Measurements from ENCODE around the gene VTI1B. TPM values are rescaled to one million over a fixed set of nuclear protein-coding genes. Genes with fewer than 3 reads are reported as not detected.
"Not testable (repeated sequence)": the region's sequence is repeated elsewhere in the genome, so short reads cannot be mapped to it uniquely, and the experiment has no call there.

VTI1B gene, protein sequence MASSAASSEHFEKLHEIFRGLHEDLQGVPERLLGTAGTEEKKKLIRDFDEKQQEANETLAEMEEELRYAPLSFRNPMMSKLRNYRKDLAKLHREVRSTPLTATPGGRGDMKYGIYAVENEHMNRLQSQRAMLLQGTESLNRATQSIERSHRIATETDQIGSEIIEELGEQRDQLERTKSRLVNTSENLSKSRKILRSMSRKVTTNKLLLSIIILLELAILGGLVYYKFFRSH
- 114 TPM for total RNA-seq
- long read RNA-seq, full-length matches to known transcripts = 42 of 45 reads
- long read RNA-seq, partial matches to known transcripts = 2 of 45 reads
- long read RNA-seq, other reads (novel, unspliced or antisense) = 1 of 45 reads

DNA sequence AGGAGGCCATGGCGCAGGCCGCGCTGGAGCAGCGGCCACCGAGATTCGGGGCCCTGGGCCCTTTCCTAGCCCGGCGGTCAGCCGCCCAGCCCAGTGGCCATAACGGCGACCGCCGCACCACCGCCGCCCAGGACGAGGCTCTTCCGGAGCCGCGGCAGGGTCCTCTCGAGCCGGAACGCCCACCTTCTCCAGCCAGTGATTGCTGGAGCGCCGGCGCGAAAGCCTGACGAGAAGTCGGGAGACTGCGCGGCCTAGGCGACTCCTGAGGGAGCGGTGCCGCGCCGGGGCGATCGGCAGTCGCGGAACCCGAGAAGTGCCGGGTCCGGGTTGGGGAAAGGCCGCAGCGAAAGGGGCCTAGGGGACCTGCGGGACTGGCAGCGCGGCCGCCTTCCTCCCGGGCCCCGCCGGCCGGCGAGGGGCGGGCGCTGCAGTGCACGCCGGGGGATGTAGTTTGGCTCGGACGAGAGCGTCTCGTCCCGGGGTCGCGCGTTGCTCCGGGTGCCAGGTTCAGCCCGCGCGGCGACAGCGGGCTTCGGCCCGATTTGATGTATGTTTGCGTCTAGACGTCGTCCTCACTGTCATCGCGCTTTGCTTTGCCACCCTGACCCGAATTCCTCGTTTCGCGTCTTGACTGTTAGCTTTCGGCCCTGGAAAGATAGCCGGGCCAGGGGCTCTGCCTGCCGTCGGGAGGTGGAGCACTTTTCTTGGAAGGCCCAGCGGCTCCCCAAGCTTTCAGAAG lies at the start of gene VTI1B:
Gene VTI1B, minus strand, starts transcription at position 153 of the 739 bp plus-strand sequence. Its CDS starts 143 bp downstream, at position 10.
- intact Hi-C loops (cut with DNase I) = loop anchor here (2.0 to 5.0 kb wide), 3 partner anchors 20 to 72 kb away; partner anchors contain the start of genes PIGH and RDH11
- ATAC-seq = peak; percentile 98
- DNase-seq (ENCODE audit: missing footprints) = peak; percentile 90

DNA sequence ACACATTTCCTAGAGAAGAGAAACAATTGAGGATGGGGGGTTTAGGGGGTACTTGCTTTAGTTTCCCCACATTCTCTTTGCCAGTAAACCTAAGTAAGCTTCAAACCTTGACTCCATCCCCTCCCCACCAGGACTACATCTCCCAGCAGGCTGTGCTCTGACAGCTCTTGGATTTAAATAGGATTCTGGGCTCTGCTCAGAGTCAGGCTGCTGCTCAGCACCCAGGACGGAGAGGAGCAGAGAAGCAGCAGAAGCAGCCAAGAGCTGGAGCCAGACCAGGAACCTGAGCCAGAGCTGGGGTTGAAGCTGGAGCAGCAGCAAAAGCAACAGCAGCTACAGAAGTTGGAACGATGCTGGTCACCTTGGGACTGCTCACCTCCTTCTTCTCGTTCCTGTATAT lies 47.9 kb upstream of the VTI1B start:
- DNase-seq (ENCODE audit: missing footprints) (peak; percentile 84), ATAC-seq (peak; percentile 96)
- intact Hi-C loops (cut with DNase I) = no loop called here

DNA sequence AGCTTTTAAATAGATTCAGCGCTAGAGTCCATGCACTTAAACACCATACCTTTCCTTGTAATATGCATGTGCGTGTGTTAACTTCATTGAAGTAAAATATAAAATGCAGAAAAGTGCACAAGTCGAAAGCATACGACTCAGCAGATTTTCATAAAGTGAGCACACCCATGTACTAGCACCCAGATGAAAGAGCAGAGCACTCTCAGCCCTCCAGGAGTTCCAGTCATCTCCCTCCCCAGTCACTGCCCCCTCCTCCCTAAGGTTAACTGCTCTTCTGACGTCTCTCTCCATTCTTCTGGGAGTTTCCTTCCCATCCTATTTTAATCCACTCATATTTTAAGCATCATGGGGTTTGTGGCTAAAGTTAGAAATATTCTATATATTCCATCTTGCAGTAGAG lies 47.4 kb upstream of the VTI1B start:
- DNase-seq (ENCODE audit: missing footprints) (no peak), ATAC-seq (no peak)
- intact Hi-C loops (cut with DNase I) = no loop called here

- ATAC-seq (no peak), DNase-seq (ENCODE audit: missing footprints) (no peak)
- intact Hi-C loops (cut with DNase I) = no loop called here
These were observed 45.4 kb upstream of the VTI1B start for GRCh38 chr14:67719866-67720265.

DNA sequence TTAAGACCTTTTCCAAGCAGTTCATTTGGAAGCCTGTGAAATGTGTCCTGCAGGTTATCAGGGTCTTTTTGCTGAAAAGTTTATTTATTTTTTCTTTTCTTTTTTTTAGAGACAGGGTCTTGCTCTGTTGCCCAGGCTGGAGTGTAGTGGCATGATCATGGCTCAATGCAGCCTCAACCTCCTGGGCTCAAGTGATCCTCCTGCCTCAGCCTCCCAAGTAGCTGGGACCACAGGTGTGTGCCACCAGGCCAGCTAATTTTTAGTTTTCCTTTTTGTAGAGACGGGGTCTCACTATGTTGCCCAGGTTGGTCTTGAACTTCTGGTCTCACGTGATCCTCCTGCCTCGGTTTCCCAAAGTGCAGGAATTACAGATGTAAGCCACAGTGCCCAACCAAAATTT lies 45.0 kb upstream of the VTI1B start:
- DNase-seq (ENCODE audit: missing footprints); intact Hi-C loops (cut with DNase I); ATAC-seq: not testable (repeated sequence)

DNA sequence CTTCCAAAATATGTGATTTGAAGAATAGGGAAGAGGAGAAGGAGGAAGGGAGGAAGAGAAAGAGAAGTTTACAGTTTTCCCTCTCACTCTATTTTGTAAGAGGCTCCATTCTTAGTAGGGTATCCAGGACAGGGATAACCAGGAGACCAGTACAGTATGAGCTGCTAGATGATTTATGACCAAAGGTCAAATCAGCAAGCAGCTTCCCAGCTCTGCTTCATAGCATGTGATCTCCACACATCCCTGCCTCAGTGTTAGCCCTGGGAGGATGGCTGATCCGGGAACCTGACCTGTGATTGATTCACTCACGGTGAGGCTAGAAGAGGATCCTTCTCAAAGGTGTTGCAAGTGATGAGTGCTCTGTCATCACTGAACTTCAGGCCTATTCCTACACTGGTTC lies 43.8 kb upstream of the VTI1B start:
- no peak for DNase-seq (ENCODE audit: missing footprints)

GRCh38 chr14:67717048-67717447 lies 42.6 kb upstream of the VTI1B start:
- DNase-seq (ENCODE audit: missing footprints) (no peak), ATAC-seq (no peak)
- intact Hi-C loops (cut with DNase I) = no loop called here

More for the DNA sequence above, 43.8 kb upstream of the VTI1B start:
- intact Hi-C loops (cut with DNase I) = no loop called here
- ATAC-seq = no peak

- DNase-seq (ENCODE audit: missing footprints) = no peak
- intact Hi-C loops (cut with DNase I) = no loop called here
- no peak for ATAC-seq
These were observed 35.8 kb upstream of the VTI1B start for GRCh38 chr14:67710209-67710608.

DNA sequence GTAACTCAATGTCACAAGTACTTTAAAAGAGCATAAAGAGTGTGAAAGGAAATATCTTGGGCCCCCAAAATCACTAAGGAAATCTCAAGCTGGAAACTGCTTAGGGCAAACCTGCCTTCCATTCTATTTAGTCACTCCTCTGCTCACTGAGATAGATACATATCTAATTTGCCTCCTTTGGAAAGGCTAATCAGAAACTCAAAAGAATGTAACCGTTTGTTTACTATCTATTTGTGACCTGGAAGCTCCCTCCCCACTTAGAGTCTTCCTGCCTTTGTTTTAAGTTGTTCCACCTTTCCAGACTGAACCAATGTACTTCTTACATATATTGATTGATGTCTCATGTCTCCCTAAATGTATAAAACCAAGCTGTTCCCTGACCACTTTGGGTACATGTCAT lies 35.4 kb upstream of the VTI1B start:
- DNase-seq (ENCODE audit: missing footprints); ATAC-seq: not testable (repeated sequence)
- intact Hi-C loops (cut with DNase I) = loop anchor here (5.0 to 10.0 kb wide), 2 partner anchors 37 to 285 kb away; partner anchors contain the start of gene VTI1B

GRCh38 chr14:67709346-67709745 lies 34.9 kb upstream of the VTI1B start:
- ATAC-seq; DNase-seq (ENCODE audit: missing footprints): not testable (repeated sequence)
- intact Hi-C loops (cut with DNase I) = loop anchor here (5.0 to 10.0 kb wide), 2 partner anchors 37 to 285 kb away; partner anchors contain the start of gene VTI1B

DNA sequence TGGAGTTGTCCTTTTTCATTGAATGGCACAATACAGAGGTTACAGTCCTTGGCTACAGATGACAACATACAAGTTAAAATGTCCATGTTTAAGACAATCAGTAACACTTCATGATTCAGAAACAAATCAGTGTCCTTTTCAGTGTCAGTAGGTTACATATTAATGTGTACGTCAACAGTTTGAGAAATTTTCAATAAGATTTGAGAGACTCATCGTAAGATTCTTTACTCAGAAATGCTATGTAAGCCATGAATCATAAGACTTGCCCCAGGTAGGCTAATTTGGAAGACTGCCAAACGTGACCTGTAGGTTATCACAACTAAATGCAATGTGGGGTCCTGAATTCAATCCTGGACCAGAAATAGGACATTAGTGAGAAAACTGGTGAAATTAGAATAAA lies 30.8 kb upstream of the VTI1B start:
- ATAC-seq = no peak

GRCh38 chr14:67704484-67705089 lies 30.2 kb upstream of the VTI1B start:
- ATAC-seq = peak; percentile 54
- DNase-seq (ENCODE audit: missing footprints) = no peak
- intact Hi-C loops (cut with DNase I) = loop anchor here (2.0 to 10.0 kb wide), 4 partner anchors 32 to 280 kb away; partner anchors contain the start of genes ARG2 and VTI1B

More for the DNA sequence above, 30.8 kb upstream of the VTI1B start:
- intact Hi-C loops (cut with DNase I) = loop anchor here (2.0 to 10.0 kb wide), 4 partner anchors 33 to 280 kb away; partner anchors contain the start of genes ARG2 and VTI1B
- DNase-seq (ENCODE audit: missing footprints) = no peak

DNA sequence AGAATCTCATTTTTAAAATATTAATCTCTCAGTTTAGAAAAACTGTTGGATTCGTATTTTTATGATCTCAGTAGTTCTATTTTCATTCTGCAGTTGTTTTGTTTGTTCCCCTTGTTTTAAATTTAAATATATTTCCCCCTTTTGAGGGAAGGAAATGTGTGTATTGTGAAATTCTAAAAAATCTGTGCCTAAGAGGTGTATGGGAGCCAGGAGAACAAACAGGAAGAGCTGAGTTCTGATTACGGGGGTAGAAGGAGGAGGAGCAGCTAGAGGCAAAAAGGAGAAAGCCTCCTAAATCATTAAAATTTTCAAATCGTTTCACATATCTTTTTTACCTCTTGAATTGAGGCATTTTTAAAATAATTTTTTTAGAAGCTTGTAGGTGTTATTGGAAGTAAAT lies 29.6 kb upstream of the VTI1B start:
- no peak for DNase-seq (ENCODE audit: missing footprints)
- ATAC-seq = no peak
- intact Hi-C loops (cut with DNase I) = loop anchor here (2.0 to 10.0 kb wide), 3 partner anchors 85 to 279 kb away; partner anchors contain the start of gene ARG2

- not testable (repeated sequence) for ATAC-seq
These were observed 27.1 kb upstream of the VTI1B start, which contains the start of gene RDH12 for GRCh38 chr14:67701492-67701891. Gene RDH12 (plus strand): TSS chr14:67701886. CDS start chr14:67722643, 20,757 bp downstream.

GRCh38 chr14:67698179-67698578 lies 23.7 kb upstream of the VTI1B start:
- intact Hi-C loops (cut with DNase I) = no loop called here
- DNase-seq (ENCODE audit: missing footprints) (no peak), ATAC-seq (no peak)

More at GRCh38 chr14:67701492-67701891, 27.1 kb upstream of the VTI1B start, which contains the start of gene RDH12:
- intact Hi-C loops (cut with DNase I) = loop anchor here (10.0 kb wide), 1 partner anchor 277 kb away; no protein-coding TSS in a partner anchor
- not testable (repeated sequence) for DNase-seq (ENCODE audit: missing footprints)

DNA sequence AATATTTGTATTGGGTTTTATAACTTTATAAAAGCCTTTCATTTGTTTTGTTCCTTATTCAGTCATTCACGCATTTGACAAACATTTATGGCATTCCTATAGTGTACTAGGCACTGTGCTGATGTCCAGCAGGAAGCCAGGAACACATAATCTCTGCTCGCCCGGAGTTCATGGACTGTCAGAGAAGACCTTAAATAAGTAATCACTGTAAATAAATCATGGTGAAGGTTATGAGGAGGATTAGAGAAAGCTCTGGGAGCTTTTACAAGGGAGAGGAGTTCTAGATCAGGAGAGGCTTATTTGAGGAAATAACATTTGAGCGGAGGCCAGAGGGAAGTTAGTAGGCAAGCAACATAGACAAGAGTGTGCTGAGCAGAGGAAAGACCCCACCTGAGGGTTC lies 22.6 kb upstream of the VTI1B start:
- ATAC-seq (no peak), DNase-seq (ENCODE audit: missing footprints) (no peak)
- intact Hi-C loops (cut with DNase I) = no loop called here

- intact Hi-C loops (cut with DNase I) = loop anchor here (2.0 kb wide), 1 partner anchor 21 kb away; the partner anchor contains the start of gene VTI1B
- DNase-seq (ENCODE audit: missing footprints) (peak; percentile 90), ATAC-seq (peak; percentile 98)
These were observed 21.0 kb upstream of the VTI1B start, which contains the start of gene RDH11 for GRCh38 chr14:67695394-67695949. Gene RDH11 (minus strand): TSS chr14:67695764. CDS start chr14:67695703, 61 bp downstream.

- DNase-seq (ENCODE audit: missing footprints) = peak; percentile 63
- intact Hi-C loops (cut with DNase I) = loop anchor here (2.0 kb wide), 1 partner anchor 20 kb away; the partner anchor contains the start of gene VTI1B
These were observed 20.5 kb upstream of the VTI1B start for GRCh38 chr14:67694791-67695393.

More at GRCh38 chr14:67694791-67695393, 20.5 kb upstream of the VTI1B start:
- ATAC-seq = no peak
